ENCODE data around the gene FCN1. TPM values are rescaled to one million over a fixed set of nuclear protein-coding genes. Genes with fewer than 3 reads are reported as not detected.

The FCN1 gene
- total and polyA plus RNA-seq, 2 donors: 1.9 to 3.6 TPM

DNA sequence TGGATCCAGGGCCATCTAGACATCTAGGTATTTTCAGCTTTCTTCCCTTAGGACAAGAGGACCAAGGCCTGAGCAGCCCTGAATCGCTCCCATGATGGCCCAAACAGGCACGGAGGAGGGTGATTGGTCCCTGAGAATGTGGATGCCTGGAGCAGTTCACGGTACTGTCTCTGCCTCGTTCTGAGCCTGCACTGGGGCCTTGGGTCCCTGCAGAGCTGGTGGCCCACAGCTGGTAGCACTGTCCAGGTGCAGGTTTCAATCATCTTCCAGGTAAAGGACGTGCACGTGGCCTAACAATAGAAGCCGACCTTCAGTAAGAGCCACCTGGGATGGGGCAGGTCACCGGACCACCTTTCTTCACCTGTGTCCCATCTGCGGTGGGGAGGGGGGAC is 19.4 kb upstream of the FCN1 start:
- Histone ChIP-seq H3K36me3 (ENCODE audit: insufficient read depth) (no peaks in the 10 kb centered on the region), H3K4me3 (ENCODE audit: low read depth, low read length) (no peak overlapping the region), H3K27ac (ENCODE audit: low read depth) (no peak overlapping the region), H3K4me1 (ENCODE audit: insufficient read depth) (no peaks in the 10 kb centered on the region)
- no peak for DNase-seq (ENCODE audit: extremely low spot score)
- 74% methylated on average over 9 of the region's 9 CpGs for WGBS

DNA sequence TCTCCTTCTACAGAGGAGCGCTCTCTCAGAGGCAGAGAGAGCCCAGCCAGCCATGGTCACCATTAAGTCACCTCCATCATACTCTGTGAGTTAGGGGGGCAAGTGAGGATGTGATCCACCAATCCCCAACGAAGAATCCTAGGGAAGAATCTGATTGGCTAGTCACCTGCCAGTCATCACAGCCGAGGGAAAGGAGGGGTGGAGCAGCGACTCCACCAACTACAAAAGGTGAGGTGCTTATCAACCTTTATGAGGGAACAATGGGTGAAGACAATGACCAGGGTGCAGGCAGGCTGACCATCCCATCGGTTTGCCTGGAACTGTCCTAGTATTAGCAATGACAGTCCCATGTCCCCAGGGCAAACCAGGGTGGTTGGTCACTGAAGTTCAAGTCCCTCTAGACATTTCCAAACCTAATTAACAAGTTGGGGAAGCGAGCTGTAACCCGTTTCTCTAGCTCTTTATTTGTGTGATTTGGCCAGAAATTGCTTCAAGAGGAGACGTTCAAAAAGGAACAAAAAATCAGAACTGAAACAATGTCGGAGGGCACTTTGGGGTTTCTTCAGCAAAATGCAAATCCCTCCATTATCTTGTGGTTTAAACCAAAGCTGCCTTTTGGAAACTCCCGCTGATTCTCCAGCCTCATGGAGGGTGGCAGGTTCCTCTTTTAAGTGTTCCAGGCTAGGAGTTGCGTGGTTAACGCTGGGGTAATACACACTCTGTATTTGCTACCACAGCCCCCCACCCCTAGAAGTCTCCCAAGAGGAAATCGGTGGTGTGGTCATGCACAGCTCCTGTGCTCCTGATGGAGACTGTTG is 18.8 kb upstream of the FCN1 start:
- H3K27ac ChIP-seq (ENCODE audit: low read depth): no peak overlapping the region
- 83% methylated on average over 13 of the region's 13 CpGs for whole genome bisulfite sequencing
- H3K36me3 ChIP-seq (ENCODE audit: insufficient read depth): no peaks in the 10 kb centered on the region
- H3K4me3 ChIP-seq (ENCODE audit: low read depth, low read length): no peak overlapping the region
- no peak for DNase-seq (ENCODE audit: extremely low spot score)
- no peaks in the 10 kb centered on the region for H3K4me1 ChIP-seq (ENCODE audit: insufficient read depth)

DNA sequence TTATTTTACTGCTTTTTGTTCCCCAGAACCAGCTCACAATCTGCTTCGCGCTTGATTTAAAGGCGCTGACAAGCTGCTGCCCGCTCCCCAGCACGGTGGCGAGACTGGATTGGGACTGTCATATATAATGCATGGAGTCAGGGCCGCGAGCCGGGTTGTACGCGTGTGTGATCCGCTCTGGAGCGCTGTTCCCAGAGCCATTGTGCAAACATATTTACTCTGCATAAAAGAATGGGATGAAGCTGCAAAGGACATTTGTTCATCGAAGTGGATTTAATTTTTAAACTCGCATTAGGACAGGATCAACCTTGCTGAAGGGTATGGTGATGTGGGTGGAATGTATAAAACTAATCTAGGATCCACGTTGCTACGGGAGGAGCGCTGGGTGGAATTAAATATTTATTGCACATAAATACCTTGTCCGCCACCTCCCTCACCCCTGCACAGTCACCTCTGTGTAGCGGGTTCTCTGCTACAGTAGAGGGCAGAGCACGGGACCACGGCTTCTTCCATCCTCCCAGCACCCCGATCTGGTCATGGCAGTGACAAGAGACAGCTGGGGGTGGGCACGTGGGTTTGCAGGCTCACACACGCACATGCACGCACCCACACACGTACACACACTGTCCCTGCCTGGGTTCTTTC is 18.1 kb upstream of the FCN1 start:
- Histone ChIP-seq H3K36me3 (ENCODE audit: insufficient read depth) (no peaks in the 10 kb centered on the region), H3K4me1 (ENCODE audit: insufficient read depth) (no peaks in the 10 kb centered on the region), H3K27ac (ENCODE audit: low read depth) (no peak overlapping the region), H3K4me3 (ENCODE audit: low read depth, low read length) (no peak overlapping the region)
- no peak for DNase-seq (ENCODE audit: extremely low spot score)
- WGBS: 51% methylated on average over 27 of the region's 27 CpGs

DNA sequence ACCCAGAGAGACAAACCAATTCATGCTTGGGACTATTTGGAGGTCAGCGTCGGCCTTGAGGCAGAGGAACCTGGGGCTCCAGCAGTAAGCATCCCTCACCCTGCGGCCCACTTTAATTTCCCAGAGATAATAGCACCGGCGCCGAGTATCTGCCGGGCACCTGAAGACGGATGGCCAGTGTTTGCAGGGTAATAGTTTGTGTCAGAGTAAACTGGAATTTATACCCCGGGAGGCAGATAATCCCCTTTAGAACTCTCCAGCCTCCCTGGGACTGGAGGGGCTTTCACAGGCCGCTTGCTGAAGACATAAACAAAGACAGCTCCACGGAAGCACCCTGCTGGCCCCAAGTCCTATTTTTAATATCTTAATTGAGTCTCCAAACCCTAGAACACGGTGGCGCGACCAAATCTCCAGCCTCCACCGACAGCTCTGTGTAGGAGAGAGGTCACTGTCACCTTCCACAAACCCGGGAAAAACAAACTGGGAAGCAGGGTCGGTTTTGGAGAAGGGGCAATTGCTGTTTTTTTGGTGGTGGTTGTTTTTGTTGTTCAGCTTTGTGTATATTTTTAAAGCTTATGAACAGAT is 17.4 kb upstream of the FCN1 start:
- Histone ChIP-seq H3K27ac (ENCODE audit: low read depth) (no peak overlapping the region), H3K4me3 (ENCODE audit: low read depth, low read length) (no peak overlapping the region), H3K36me3 (ENCODE audit: insufficient read depth) (no peaks in the 10 kb centered on the region), H3K4me1 (ENCODE audit: insufficient read depth) (no peaks in the 10 kb centered on the region)
- WGBS: 52% methylated on average over 17 of the region's 17 CpGs
- DNase-seq (ENCODE audit: extremely low spot score): no peak

DNA sequence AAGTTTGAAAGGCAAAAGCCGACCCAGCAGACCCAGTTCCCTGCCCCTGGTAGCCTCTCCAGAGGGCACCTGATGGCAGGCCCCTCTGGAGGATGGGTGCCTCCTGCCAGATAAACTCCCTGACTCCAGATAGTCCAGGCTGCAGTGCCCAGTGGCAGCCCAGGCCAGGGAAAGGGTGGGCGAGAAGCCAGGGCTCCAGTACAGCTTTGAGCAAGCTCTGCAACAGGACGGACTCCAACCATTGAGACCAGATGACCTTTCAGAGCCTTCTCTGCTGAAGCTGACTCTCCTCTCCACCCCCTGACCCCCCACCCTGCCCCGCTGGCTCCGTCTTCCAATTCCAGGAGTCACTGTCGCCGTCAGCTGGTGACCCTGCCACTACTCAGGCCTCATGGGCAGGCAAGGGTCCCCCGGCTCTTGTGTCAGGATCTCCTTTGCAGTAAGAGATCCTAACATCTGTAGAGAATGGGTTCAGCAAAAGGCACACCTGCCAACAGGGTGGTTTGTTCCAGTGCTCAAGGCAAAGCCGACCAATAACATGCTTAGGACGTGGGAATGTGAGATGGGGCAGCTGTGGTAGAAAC is 15.5 kb upstream of the FCN1 start:
- WGBS: 85% methylated on average over 10 of the region's 10 CpGs
- DNase-seq (ENCODE audit: extremely low spot score): no peak
- H3K27ac ChIP-seq (ENCODE audit: low read depth): no peak overlapping the region
- no peaks in the 10 kb centered on the region for H3K36me3 ChIP-seq (ENCODE audit: insufficient read depth)
- no peaks in the 10 kb centered on the region for H3K4me1 ChIP-seq (ENCODE audit: insufficient read depth)
- H3K4me3 ChIP-seq (ENCODE audit: low read depth, low read length): no peak overlapping the region

DNA sequence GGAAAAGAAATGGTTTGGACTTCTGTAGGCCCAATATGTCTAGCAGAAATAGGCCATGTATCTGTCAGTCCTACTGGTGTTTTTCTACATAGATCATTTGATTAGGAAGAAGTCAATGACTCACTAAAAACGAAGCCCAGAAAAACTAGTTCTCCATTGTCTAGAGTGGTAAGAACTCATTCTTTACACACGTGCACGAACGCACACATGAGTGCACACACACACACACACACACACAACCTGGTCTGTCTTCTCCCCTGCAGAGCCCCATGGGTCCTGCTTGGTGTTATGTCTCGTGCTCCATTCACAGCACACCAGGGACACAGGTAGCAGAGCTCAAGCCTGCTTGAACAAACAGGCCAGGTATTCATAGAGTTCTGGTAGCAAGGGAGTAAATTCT is 14.9 kb upstream of the FCN1 start:
- no peaks in the 10 kb centered on the region for H3K4me1 ChIP-seq (ENCODE audit: insufficient read depth)
- 81% methylated on average over 5 of the region's 5 CpGs for WGBS
- no peaks in the 10 kb centered on the region for H3K36me3 ChIP-seq (ENCODE audit: insufficient read depth)
- no peak overlapping the region for H3K4me3 ChIP-seq (ENCODE audit: low read depth, low read length)
- DNase-seq (ENCODE audit: extremely low spot score): no peak
- no peak overlapping the region for H3K27ac ChIP-seq (ENCODE audit: low read depth)

DNA sequence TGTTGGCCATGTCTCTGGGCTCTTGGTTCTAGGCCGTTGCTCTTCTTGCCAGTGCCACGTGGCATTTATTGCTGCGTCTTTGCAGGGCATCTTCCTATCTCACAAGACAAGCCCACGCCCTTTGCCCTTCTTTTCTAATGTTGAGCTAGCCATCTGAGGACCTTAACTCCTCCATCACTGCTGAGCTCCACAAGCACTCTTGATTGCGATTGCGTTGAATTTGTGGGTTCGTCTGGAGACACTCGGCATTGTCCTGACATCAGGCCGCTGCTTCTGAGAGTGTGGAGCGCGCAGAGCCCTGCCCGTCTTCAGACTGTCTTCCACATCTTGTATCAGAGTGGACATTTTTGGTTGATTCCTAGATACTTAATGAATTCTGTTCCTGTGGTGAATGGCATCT is 14.5 kb upstream of the FCN1 start:
- no peaks in the 10 kb centered on the region for H3K36me3 ChIP-seq (ENCODE audit: insufficient read depth)
- H3K4me1 ChIP-seq (ENCODE audit: insufficient read depth): no peaks in the 10 kb centered on the region
- no peak for DNase-seq (ENCODE audit: extremely low spot score)
- no peak overlapping the region for H3K27ac ChIP-seq (ENCODE audit: low read depth)
- no peak overlapping the region for H3K4me3 ChIP-seq (ENCODE audit: low read depth, low read length)
- 92% methylated on average over 12 of the region's 12 CpGs for WGBS

DNA sequence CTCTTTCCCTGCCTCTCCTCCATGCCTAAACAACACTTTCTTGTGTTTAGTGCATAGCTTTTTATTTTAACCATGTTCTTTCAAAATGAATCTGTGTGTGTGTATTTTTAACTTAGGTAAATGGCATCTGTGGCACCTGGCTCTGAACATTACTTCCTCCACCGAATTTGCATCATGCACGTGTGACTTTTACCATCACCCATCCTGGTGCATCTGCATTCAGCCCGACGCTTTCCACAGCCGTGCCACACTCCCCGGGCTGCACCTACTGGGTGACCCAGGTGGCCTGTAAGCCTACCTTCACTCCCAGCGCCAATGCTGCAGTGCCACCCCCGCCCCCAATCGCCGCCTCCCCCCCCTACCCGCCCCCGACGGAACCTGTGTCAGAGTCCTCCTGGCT is 12.7 kb upstream of the FCN1 start:
- 84% methylated on average over 13 of the region's 13 CpGs for whole genome bisulfite sequencing
- no peak overlapping the region for H3K4me3 ChIP-seq (ENCODE audit: low read depth, low read length)
- H3K4me1 ChIP-seq (ENCODE audit: insufficient read depth): no peaks in the 10 kb centered on the region
- no peaks in the 10 kb centered on the region for H3K36me3 ChIP-seq (ENCODE audit: insufficient read depth)
- no peak for DNase-seq (ENCODE audit: extremely low spot score)
- H3K27ac ChIP-seq (ENCODE audit: low read depth): no peak overlapping the region

DNA sequence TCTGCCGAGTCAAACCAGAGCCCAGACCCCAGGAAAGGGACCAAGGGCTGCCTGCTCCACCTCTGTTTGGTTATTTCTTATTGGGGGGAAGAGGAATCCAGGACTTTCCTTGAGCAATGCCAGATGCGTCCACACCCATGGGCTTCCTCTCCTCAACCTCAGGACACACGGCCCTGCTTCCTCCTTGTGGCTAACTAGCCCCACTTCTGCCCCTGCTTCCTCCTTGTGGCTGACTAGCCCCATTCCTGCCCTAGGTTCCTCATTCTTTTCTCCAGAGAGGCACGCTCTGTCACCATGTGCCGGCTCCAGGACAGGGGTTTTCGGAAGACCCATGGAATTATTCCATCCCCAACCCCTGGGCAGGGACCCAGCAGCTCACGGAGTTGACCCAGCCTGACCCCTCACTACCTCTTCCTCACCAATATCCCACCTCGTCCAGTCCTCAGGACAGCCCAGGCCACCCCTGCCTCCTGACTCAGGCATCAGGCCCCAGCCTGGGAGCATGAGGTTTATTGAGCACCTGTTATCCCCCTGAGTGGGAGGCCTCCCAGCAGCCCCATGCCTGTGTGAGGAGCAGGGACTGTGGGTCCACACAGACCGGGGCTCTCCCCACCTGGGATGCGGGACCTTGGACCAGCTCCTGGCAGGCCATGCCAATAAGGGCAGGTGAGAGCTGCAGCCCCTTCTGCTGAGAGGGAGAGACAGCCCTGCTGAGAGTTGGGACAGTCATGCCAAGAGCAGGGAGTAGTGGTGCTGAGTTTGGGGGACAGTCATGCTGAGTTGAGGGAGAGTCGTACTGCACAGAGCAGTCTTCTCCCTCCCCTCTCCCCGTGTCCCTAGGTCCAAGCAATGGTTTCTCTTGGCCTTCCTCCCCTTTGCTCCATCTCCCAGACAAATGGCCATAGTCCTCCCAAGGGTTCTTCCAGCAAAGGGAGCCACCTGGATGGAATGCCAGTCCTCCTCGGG is 11.8 kb upstream of the FCN1 start:
- no peak overlapping the region for H3K27ac ChIP-seq (ENCODE audit: low read depth)
- no peaks in the 10 kb centered on the region for H3K4me1 ChIP-seq (ENCODE audit: insufficient read depth)
- WGBS: 71% methylated on average over 13 of the region's 13 CpGs
- DNase-seq (ENCODE audit: extremely low spot score): no peak
- no peaks in the 10 kb centered on the region for H3K36me3 ChIP-seq (ENCODE audit: insufficient read depth)
- no peak overlapping the region for H3K4me3 ChIP-seq (ENCODE audit: low read depth, low read length)

DNA sequence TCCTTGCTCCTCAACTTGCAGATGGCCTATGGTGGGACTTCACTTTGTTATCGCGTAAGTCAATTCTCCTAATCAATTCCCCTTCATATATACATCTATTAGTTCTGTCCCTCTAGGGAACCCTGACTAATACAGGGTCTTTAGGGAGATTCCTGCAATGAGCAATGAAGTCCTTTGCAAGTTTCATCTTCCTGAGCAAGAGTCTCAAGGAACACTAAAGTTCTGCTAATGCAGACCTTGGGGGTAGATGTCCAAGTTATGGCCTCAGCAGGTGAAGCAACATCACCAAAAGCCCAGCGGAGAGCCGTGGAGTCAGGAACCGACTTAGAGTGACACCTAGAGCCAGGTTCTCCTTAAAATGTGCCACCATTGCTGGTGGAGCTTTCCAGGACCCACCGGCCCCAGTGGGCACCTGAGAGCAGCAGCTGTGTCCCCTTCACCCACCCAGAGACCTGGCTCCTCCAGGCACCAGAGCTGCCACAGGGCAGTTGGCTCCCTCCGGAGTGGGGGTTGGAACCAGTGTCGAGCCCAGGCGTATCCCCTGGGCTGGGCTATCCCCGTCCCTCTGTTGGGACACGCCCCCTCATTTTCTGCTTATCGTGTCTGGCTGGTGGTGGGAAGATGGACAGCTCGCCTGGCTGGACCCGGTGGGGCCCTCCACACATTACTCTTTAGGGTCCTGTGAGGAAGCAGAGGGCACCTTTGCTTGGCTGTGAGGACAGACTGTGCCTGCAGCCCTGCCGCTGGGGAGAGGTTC is 10.9 kb upstream of the FCN1 start:
- Histone ChIP-seq H3K36me3 (ENCODE audit: insufficient read depth) (no peaks in the 10 kb centered on the region), H3K4me3 (ENCODE audit: low read depth, low read length) (no peak overlapping the region), H3K27ac (ENCODE audit: low read depth) (no peak overlapping the region), H3K4me1 (ENCODE audit: insufficient read depth) (no peaks in the 10 kb centered on the region)
- 66% methylated on average over 15 of the region's 15 CpGs for WGBS
- no peak for DNase-seq (ENCODE audit: extremely low spot score)

DNA sequence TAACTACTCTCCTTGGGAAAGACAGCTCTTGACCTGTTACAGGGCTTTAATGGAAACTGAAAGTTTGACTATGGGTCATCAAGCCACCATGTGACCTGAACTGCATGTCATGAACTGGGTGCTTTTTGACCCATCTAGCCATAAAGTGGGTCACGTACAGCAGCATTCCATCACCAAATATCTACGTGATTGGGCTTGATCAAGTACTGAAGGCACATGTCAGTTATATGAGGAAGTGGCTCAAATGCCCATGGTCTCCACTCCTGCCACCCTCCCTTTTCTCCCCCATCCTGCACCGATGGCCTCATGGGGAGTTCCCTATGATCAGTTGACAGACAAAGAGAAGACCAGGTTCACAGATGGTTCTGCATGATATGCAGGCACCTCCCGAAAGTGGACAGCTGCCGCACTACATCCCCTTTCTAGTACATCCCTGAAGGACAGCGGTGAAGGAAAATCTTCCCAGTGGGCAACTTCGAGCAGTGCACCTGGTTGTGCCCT is 7.3 kb upstream of the FCN1 start:
- Histone ChIP-seq H3K36me3 (ENCODE audit: insufficient read depth) (no peaks in the 10 kb centered on the region), H3K4me3 (ENCODE audit: low read depth, low read length) (no peak overlapping the region), H3K27ac (ENCODE audit: low read depth) (no peak overlapping the region), H3K4me1 (ENCODE audit: insufficient read depth) (no peaks in the 10 kb centered on the region)
- no peak for DNase-seq (ENCODE audit: extremely low spot score)
- 86% methylated on average over 7 of the region's 7 CpGs for WGBS

DNA sequence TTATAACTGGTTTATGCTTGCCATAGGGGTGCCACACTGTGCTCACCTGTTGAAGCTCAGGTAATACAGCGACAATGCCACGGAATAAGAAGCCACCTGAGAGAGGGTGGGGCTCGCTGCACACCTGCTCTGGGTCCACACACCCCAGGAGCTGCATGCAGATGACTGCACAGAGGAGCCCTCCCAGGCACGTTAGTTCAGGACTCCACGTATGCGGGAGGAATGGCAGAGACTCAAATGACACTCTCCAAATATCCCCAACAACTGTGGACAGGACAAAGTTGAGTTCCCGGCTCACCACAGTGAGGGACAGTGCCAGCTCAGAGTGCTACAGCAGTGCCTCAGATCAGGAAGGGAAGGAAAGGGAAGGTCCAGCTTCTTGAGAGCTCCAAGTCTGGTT is 5.8 kb upstream of the FCN1 start:
- Histone ChIP-seq H3K36me3 (ENCODE audit: insufficient read depth) (no peaks in the 10 kb centered on the region), H3K4me3 (ENCODE audit: low read depth, low read length) (no peak overlapping the region), H3K27ac (ENCODE audit: low read depth) (no peak overlapping the region), H3K4me1 (ENCODE audit: insufficient read depth) (no peaks in the 10 kb centered on the region)
- no peak for DNase-seq (ENCODE audit: extremely low spot score)
- WGBS: 87% methylated on average over 7 of the region's 7 CpGs
